Measurements from ENCODE around the gene CASP10.
"Not testable (repeated sequence)": the region's sequence is repeated elsewhere in the genome, so short reads cannot be mapped to it uniquely, and the experiment has no call there.

Gene CASP10

GRCh38 chr2:201139836-201140604, 42.9 kb upstream of the CASP10 start:
- H3K4me3 ChIP-seq (ENCODE audit: low read length), result no peak overlapping the region
- no peak for TF ChIP-seq CTCF (IDR thresholded peaks at IDR 0.05; ENCODE audit: insufficient read depth, low read depth, low read length, missing control alignments)
- DNase-seq (ENCODE audit: low read depth), result no peak

- no peak for DNase-seq (ENCODE audit: low read depth)
- H3K4me3 ChIP-seq (ENCODE audit: low read length), result no peak overlapping the region
- TF ChIP-seq CTCF (IDR thresholded peaks at IDR 0.05; ENCODE audit: insufficient read depth, low read depth, low read length, missing control alignments), result no peak
Observed at GRCh38 chr2:201144101-201145051, 38.6 kb upstream of the CASP10 start.

GRCh38 chr2:201148434-201148990, 34.4 kb upstream of the CASP10 start:
- DNase-seq (ENCODE audit: low read depth), result no peak
- H3K4me3 ChIP-seq (ENCODE audit: low read length), result no peak overlapping the region
- TF ChIP-seq CTCF (IDR thresholded peaks at IDR 0.05; ENCODE audit: insufficient read depth, low read depth, low read length, missing control alignments), result no peak

DNA sequence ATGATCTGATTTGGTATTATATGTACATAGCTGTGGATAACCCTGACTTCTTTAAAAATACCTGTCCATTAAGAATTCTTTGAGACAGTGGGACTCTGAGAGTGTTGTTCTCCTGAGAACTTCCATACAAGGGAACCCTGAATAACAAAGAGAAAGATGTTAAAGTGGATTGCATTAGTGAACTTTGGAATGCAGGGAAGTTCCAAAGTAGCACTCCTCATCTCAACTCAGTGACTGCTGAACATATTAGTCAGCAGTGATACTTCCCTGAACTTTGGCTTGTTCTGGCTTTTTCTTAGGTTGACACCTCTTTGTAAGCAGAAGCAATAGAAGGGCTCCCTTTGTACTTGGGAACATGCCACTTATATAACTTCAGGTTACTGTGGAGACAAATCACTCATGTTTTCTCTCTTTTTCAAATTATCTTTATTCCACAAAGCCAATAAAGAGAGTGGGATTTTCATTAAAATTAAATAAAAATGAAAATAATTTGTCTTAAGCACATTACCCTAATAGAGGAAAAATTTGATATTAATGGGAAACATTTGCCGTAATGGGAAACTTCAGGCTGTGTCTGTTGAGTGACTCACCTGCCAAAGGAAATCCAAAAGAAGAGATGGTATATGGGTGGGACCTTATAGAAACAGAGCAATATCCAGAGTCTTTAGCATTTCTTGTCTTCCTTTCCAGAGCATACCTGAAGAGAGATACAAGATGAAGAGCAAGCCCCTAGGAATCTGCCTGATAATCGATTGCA, 33.7 kb upstream of the CASP10 start:
- H3K4me3 ChIP-seq (ENCODE audit: low read length), result no peak overlapping the region
- peak; percentile 95 for DNase-seq (ENCODE audit: low read depth)
- TF ChIP-seq CTCF (IDR thresholded peaks at IDR 0.05; ENCODE audit: insufficient read depth, low read depth, low read length, missing control alignments), result no peak

DNA sequence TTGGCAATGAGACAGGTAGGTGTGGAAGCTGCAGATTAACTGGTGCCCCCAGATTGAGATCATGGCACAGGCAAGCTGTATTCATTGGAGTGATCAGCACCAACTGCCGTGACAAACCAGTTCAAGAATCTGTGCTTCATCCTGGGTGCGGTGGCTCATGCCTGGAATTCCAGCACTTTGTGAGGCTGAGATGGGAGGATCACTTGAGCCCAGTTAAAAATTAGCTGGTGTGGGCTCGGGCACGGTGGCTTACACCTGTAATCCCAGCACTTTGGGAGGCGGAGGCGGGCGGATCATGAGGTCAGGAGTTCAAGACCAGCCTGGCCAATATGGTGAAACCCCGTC, 33.1 kb upstream of the CASP10 start:
- H3K4me3 ChIP-seq (ENCODE audit: low read length), result not testable (repeated sequence)
- DNase-seq (ENCODE audit: low read depth), result peak; percentile 89

GRCh38 chr2:201150454-201151020, 32.4 kb upstream of the CASP10 start:
- no peak for TF ChIP-seq CTCF (IDR thresholded peaks at IDR 0.05; ENCODE audit: insufficient read depth, low read depth, low read length, missing control alignments)
- no peak for DNase-seq (ENCODE audit: low read depth)
- no peak overlapping the region for H3K4me3 ChIP-seq (ENCODE audit: low read length)

All from epithelial cell of esophagus (primary cell).